Dermis blood vessel endothelial cell (primary cell): ENCODE results near the gene GDF3. TPM values are rescaled to one million over a fixed set of nuclear protein-coding genes. Genes with fewer than 3 reads are reported as not detected.
A peak's percentile ranks its signal among the peaks of the same experiment; 100 is the strongest.
"Not testable (repeated sequence)": the region's sequence is repeated elsewhere in the genome, so short reads cannot be mapped to it uniquely, and the experiment has no call there.

ENCODE experiments used
- DNase-seq: peaks from one replicate; pipeline ENCODE4 v3.0.0; 2010
- total RNA-seq: library from RNA; depleted of rRNA; stranded (reverse); fragments of >200 nt; gene quantifications from 2 replicates; pipeline ENCODE4 v1.2.3, GENCODE V29; 2014

The GDF3 gene
- 2.2 and 2.9 TPM in 2 replicates for total RNA-seq

GRCh38 chr12:7695566-7696197 is at the start of gene GDF3:
GDF3 (minus strand) TSS chr12:7695775; CDS start chr12:7695728, 47 bp downstream.
- DNase-seq, result peak; percentile 77

GRCh38 chr12:7732993-7733392 is 37.4 kb upstream of the GDF3 start:
- no peak for DNase-seq

GRCh38 chr12:7731486-7731885 is 35.9 kb upstream of the GDF3 start:
- DNase-seq, result no peak

GRCh38 chr12:7730984-7731383 is 35.4 kb upstream of the GDF3 start:
- not testable (repeated sequence) for DNase-seq

GRCh38 chr12:7729746-7730145 is 34.2 kb upstream of the GDF3 start:
- no peak for DNase-seq

GRCh38 chr12:7723926-7724325 is 28.4 kb upstream of the GDF3 start:
- DNase-seq, result no peak

- DNase-seq, result no peak
Measured at GRCh38 chr12:7719946-7720730, 24.6 kb upstream of the GDF3 start.

- DNase-seq, result no peak
Measured at GRCh38 chr12:7716381-7716780, 20.8 kb upstream of the GDF3 start.

- no peak for DNase-seq
Measured at GRCh38 chr12:7712841-7713442, 17.4 kb upstream of the GDF3 start.

GRCh38 chr12:7711133-7711532 is 15.6 kb upstream of the GDF3 start, which contains the start of gene DPPA3:
DPPA3 (plus strand) TSS chr12:7711433; CDS start chr12:7711571, 138 bp downstream.
- no peak for DNase-seq

GRCh38 chr12:7709969-7710675 is 14.5 kb upstream of the GDF3 start:
- DNase-seq, result no peak

- no peak for DNase-seq
Measured at GRCh38 chr12:7705846-7706245, 10.3 kb upstream of the GDF3 start.

- peak; percentile 73 for DNase-seq
Measured at GRCh38 chr12:7695237-7695560, 376 bp downstream of the GDF3 start.

GRCh38 chr12:7694556-7695236 is 879 bp downstream of the GDF3 start:
- DNase-seq, result no peak

GRCh38 chr12:7693793-7694192 is 1.8 kb downstream of the GDF3 start:
- DNase-seq, result no peak

GRCh38 chr12:7681535-7681934 is 14.0 kb downstream of the GDF3 start:
- no peak for DNase-seq

GRCh38 chr12:7679251-7680045 is 16.1 kb downstream of the GDF3 start:
- no peak for DNase-seq

- no peak for DNase-seq
Measured at GRCh38 chr12:7678744-7679143, 16.8 kb downstream of the GDF3 start.

- peak; percentile 81 for DNase-seq
Measured at GRCh38 chr12:7677432-7677888, 18.1 kb downstream of the GDF3 start.

- DNase-seq, result not testable (repeated sequence)
Measured at GRCh38 chr12:7675455-7675854, 20.1 kb downstream of the GDF3 start.

GRCh38 chr12:7668171-7668570 is 27.4 kb downstream of the GDF3 start:
- DNase-seq, result no peak

GRCh38 chr12:7667125-7667524 is 28.4 kb downstream of the GDF3 start:
- DNase-seq, result peak; percentile 26
